ENCODE results near the gene MED15.

MED15 gene

GRCh38 chr22:20509344-20510047 lies 2.1 kb downstream of the MED15 start:
- peak; percentile 73 for DNase-seq (ENCODE audit: low spot score)

GRCh38 chr22:20510811-20511577 lies 3.6 kb downstream of the MED15 start:
- no peak for DNase-seq (ENCODE audit: low spot score)

- DNase-seq (ENCODE audit: low spot score) = no peak
Measured at GRCh38 chr22:20511578-20512229, 4.3 kb downstream of the MED15 start.

- no peak for DNase-seq (ENCODE audit: low spot score)
Measured at GRCh38 chr22:20514658-20515406, 7.4 kb downstream of the MED15 start.

GRCh38 chr22:20516399-20516798 lies 9.0 kb downstream of the MED15 start:
- no peak for DNase-seq (ENCODE audit: low spot score)

GRCh38 chr22:20517422-20517821 lies 10.0 kb downstream of the MED15 start:
- no peak for DNase-seq (ENCODE audit: low spot score)

- DNase-seq (ENCODE audit: low spot score) = no peak
Measured at GRCh38 chr22:20517841-20518592, 10.6 kb downstream of the MED15 start.

- DNase-seq (ENCODE audit: low spot score) = no peak
Measured at GRCh38 chr22:20519558-20519957, 12.1 kb downstream of the MED15 start.

- DNase-seq (ENCODE audit: low spot score) = no peak
Measured at GRCh38 chr22:20520093-20520511, 12.7 kb downstream of the MED15 start.

- no peak for DNase-seq (ENCODE audit: low spot score)
Measured at GRCh38 chr22:20522134-20523004, 15.0 kb downstream of the MED15 start.

- no peak for DNase-seq (ENCODE audit: low spot score)
Measured at GRCh38 chr22:20523086-20523983, 15.9 kb downstream of the MED15 start.

GRCh38 chr22:20524004-20524481 lies 16.6 kb downstream of the MED15 start:
- peak; percentile 62 for DNase-seq (ENCODE audit: low spot score)

- DNase-seq (ENCODE audit: low spot score) = no peak
Measured at GRCh38 chr22:20525048-20525447, 17.6 kb downstream of the MED15 start.

- no peak for DNase-seq (ENCODE audit: low spot score)
Measured at GRCh38 chr22:20526305-20526627, 18.9 kb downstream of the MED15 start.

GRCh38 chr22:20526628-20527355 lies 19.4 kb downstream of the MED15 start:
- no peak for DNase-seq (ENCODE audit: low spot score)

GRCh38 chr22:20528405-20528978 lies 21.1 kb downstream of the MED15 start:
- no peak for DNase-seq (ENCODE audit: low spot score)

- no peak for DNase-seq (ENCODE audit: low spot score)
Measured at GRCh38 chr22:20530368-20531153, 23.2 kb downstream of the MED15 start.

- DNase-seq (ENCODE audit: low spot score) = no peak
Measured at GRCh38 chr22:20531154-20531403, 23.7 kb downstream of the MED15 start.

All from NAMALWA (cell line).